Measurements from ENCODE around the gene MYLK3. TPM values are rescaled to one million over a fixed set of nuclear protein-coding genes. Genes with fewer than 3 reads are reported as not detected.

MYLK3 gene
- total RNA-seq, 2 donors from 2014 or later = 1.5 to 54.2 TPM

GRCh38 chr16:46690281-46691178, 57.6 kb downstream of the MYLK3 start:
- Histone ChIP-seq H3K4me1 (replicated peaks) (peaks cover 4% of the 10 kb centered on the region), H3K4me3 (peak overlapping the region; percentile 71 to 74), H3K27ac (peak overlapping the region in 1 of 2 donors; percentile 95), H3K9me3 (no peaks in the 10 kb centered on the region), H3K27me3 (replicated peaks; ENCODE audit: insufficient read depth) (no peaks in the 10 kb centered on the region), H3K36me3 (no peaks in the 10 kb centered on the region)
- TF ChIP-seq POLR2A (IDR thresholded peaks at IDR 0.05) (no peak), POLR2AphosphoS5 (IDR thresholded peaks at IDR 0.05) (no peak), CTCF (IDR thresholded peaks at IDR 0.05) (no peak)
- 17% methylated on average over 21 of the region's 21 CpGs for WGBS
- no peak for DNase-seq (ENCODE audit: low spot score)
- intact Hi-C loops (cut with DNase I) = no loop called here

- H3K27ac ChIP-seq = peak within 1 kb of the TSS; percentile 92 to 95
- TF ChIP-seq CTCF (IDR thresholded peaks at IDR 0.05) (peak in 1 of 4 experiments; percentile 31), POLR2AphosphoS5 (IDR thresholded peaks at IDR 0.05) (peak; percentile 46), POLR2A (IDR thresholded peaks at IDR 0.05) (no peak)
- DNase-seq (ENCODE audit: low spot score) = peak; percentile 98
- H3K9me3 ChIP-seq = no peaks in the 10 kb centered on the region
- peak within 1 kb of the TSS; percentile 71 to 74 for H3K4me3 ChIP-seq
- WGBS = 0% methylated on average over 60 of the region's 79 CpGs
- intact Hi-C loops (cut with DNase I) = loop anchor here (2.0 to 10.0 kb wide), 2 partner anchors 115 to 141 kb away; partner anchors contain the start of gene C16orf87
- H3K36me3 ChIP-seq = no peaks in the 10 kb centered on the region
- H3K27me3 ChIP-seq (replicated peaks; ENCODE audit: insufficient read depth) = no peaks in the 10 kb centered on the region
- H3K4me1 ChIP-seq (replicated peaks) = peaks cover 4% of the 10 kb centered on the region
These were observed 58.5 kb downstream of the MYLK3 start, which contains the start of gene ORC6 for GRCh38 chr16:46689365-46690280. TSS of gene ORC6 (plus strand) at chr16:46689659. CDS start at chr16:46689706, 47 bp downstream.

GRCh38 chr16:46688654-46689364, 59.3 kb downstream of the MYLK3 start, which contains the start of gene VPS35:
TSS of gene VPS35 (minus strand) at chr16:46689178. CDS start at chr16:46689133, 45 bp downstream.
- no peaks in the 10 kb centered on the region for H3K9me3 ChIP-seq
- DNase-seq (ENCODE audit: low spot score) = peak; percentile 100
- H3K4me1 ChIP-seq (replicated peaks) = peaks cover 4% of the 10 kb centered on the region
- no peaks in the 10 kb centered on the region for H3K36me3 ChIP-seq
- peak; percentile 89 for TF ChIP-seq POLR2A (IDR thresholded peaks at IDR 0.05)
- peak; percentile 81 for TF ChIP-seq POLR2AphosphoS5 (IDR thresholded peaks at IDR 0.05)
- TF ChIP-seq CTCF (IDR thresholded peaks at IDR 0.05) = no peak
- no peaks in the 10 kb centered on the region for H3K27me3 ChIP-seq (replicated peaks; ENCODE audit: insufficient read depth)
- under 1% methylated on average over 49 of the region's 54 CpGs for WGBS
- peak within 1 kb of the TSS; percentile 92 to 95 for H3K27ac ChIP-seq
- intact Hi-C loops (cut with DNase I) = loop anchor here (2.0 to 10.0 kb wide), 2 partner anchors 116 to 142 kb away; partner anchors contain the start of gene C16orf87
- peak within 1 kb of the TSS; percentile 71 to 74 for H3K4me3 ChIP-seq

GRCh38 chr16:46688101-46688653, 60.0 kb downstream of the MYLK3 start:
- Histone ChIP-seq H3K4me1 (replicated peaks) (peaks cover 4% of the 10 kb centered on the region), H3K36me3 (no peaks in the 10 kb centered on the region), H3K4me3 (peak overlapping the region; percentile 71 to 74), H3K27ac (peak overlapping the region; percentile 92 to 95), H3K27me3 (replicated peaks; ENCODE audit: insufficient read depth) (no peaks in the 10 kb centered on the region), H3K9me3 (no peaks in the 10 kb centered on the region)
- intact Hi-C loops (cut with DNase I) = loop anchor here (2.0 to 10.0 kb wide), 2 partner anchors 117 to 143 kb away; partner anchors contain the start of gene C16orf87
- peak; percentile 32 for DNase-seq (ENCODE audit: low spot score)
- no peak for TF ChIP-seq POLR2AphosphoS5 (IDR thresholded peaks at IDR 0.05)
- peak; percentile 22 for TF ChIP-seq POLR2A (IDR thresholded peaks at IDR 0.05)
- 2% methylated on average over 14 of the region's 14 CpGs for WGBS

All from prostate gland (tissue), 2 donors.